B cell (primary cell): ENCODE measurements around the gene TENM3. TPM values are rescaled to one million over a fixed set of nuclear protein-coding genes. Genes with fewer than 3 reads are reported as not detected.

Experiments
- ATAC-seq: fragments of 200-7000 bp; cut with Tn5 transposase; one replicate; pipeline ENCODE4 v1.10.0; 2021; ENCODE audit warnings: low read depth, mild to moderate bottlenecking, moderate number of reproducible peaks, moderate library complexity
- CTCF ChIA-PET: fragments of 350-600 bp; sonication (Branson Sonifier 250); formaldehyde crosslinking; loops from one replicate; lab custom pipeline; 2021; ENCODE audit warnings: antibody characterized with exemption, inconsistent platforms; lab: Charles Lee
- POLR2A ChIA-PET: fragments of 350-600 bp; sonication (Branson Sonifier 250); formaldehyde crosslinking; loops from one replicate; lab custom pipeline; 2021; ENCODE audit warnings: antibody characterized with exemption; lab: Charles Lee
- DNase-seq: peaks from one replicate; pipeline ENCODE4 v3.0.0; 2013
- H2AFZ ChIP-seq: 2 replicates; pipeline ENCODE4 v1.6.1; 2012; ENCODE audit warnings: mild to moderate bottlenecking, low read depth, low read length; ENCODE audit not compliant: insufficient read depth, poor library complexity, severe bottlenecking
- H3K27ac ChIP-seq, 2 donors: 1 replicate in 1 of 2; 2 replicates in 1 of 2; pipeline ENCODE4 v1.5.1; 2012 to 2013; ENCODE audit warnings: low read length in 2 of 2, mild to moderate bottlenecking in 2 of 2, moderate library complexity in 1 of 2
- H3K27me3 ChIP-seq, 4 experiments: fragments of 200-600 bp in 1 of 4; sonication (generic) in 1 of 4; replicated peaks in 1 of 4; 1 replicate in 2 of 4; 2 replicates in 2 of 4; pipeline versions ENCODE4 v1.6.1 to v1.7.0; 2013 to 2016; ENCODE audit warnings: low read length in 3 of 4, mild to moderate bottlenecking in 2 of 4, mixed read lengths in 1 of 4, moderate library complexity in 1 of 4; ENCODE audit not compliant: insufficient read depth in 4 of 4, control insufficient read depth in 3 of 4; ENCODE audit errors: control extremely low read depth in 1 of 4
- H3K36me3 ChIP-seq, 2 experiments: replicated peaks in 1 of 2; 1 replicate in 1 of 2; 2 replicates in 1 of 2; pipeline versions ENCODE4 v1.6.1 to v1.7.1; 2013; ENCODE audit warnings: low read length in 1 of 2; ENCODE audit not compliant: insufficient read depth in 2 of 2, control insufficient read depth in 1 of 2; ENCODE audit errors: control extremely low read depth in 1 of 2, extremely low read depth in 1 of 2
- H3K4me1 ChIP-seq, 2 donors: fragments of 200-600 bp in 1 of 2; sonication (generic) in 1 of 2; 1 replicate in 1 of 2; 2 replicates in 1 of 2; pipeline versions ENCODE4 v1.5.1 to v1.6.1; 2013 to 2017; ENCODE audit warnings: low read length in 2 of 2; ENCODE audit not compliant: control insufficient read depth in 2 of 2, insufficient read depth in 2 of 2
- H3K4me2 ChIP-seq: replicated peaks from 2 replicates; pipeline ENCODE3; 2012; ENCODE audit warnings: mild to moderate bottlenecking, low read depth, low read length; ENCODE audit not compliant: poor library complexity, severe bottlenecking
- H3K4me3 ChIP-seq, 5 experiments: fragments of 200-600 bp in 1 of 5; sonication (generic) in 1 of 5; 1 replicate in 3 of 5; 2 replicates in 2 of 5; pipeline versions ENCODE4 v1.5.1 to v1.7.0; 2011 to 2016; ENCODE audit warnings: low read length in 4 of 5, mild to moderate bottlenecking in 4 of 5, low read depth in 2 of 5, control low read depth in 1 of 5, moderate library complexity in 1 of 5; ENCODE audit not compliant: insufficient read depth in 1 of 5; ENCODE audit errors: control extremely low read depth in 1 of 5, extremely low read depth in 1 of 5
- H3K79me2 ChIP-seq: fragments of 200-600 bp; sonication (generic); one replicate; pipeline ENCODE4 v1.6.0; 2016; ENCODE audit warnings: low read length; ENCODE audit not compliant: control insufficient read depth, insufficient read depth
- H3K9ac ChIP-seq: fragments of 200-600 bp; sonication (generic); 2 replicates; pipeline ENCODE4 v1.6.1; 2017; ENCODE audit warnings: mild to moderate bottlenecking, low read length, moderate library complexity
- H3K9me3 ChIP-seq, 3 donors: one replicate each; pipeline versions ENCODE4 v1.6.1 to v1.7.1; 2013; ENCODE audit warnings: low read length in 2 of 3; ENCODE audit not compliant: control insufficient read depth in 2 of 3, insufficient read depth in 1 of 3; ENCODE audit errors: control extremely low read depth in 1 of 3
- H4K20me1 ChIP-seq: 2 replicates; pipeline ENCODE4 v1.6.0; 2012; ENCODE audit warnings: mild to moderate bottlenecking, low read length; ENCODE audit not compliant: insufficient read depth, control insufficient read depth, poor library complexity, severe bottlenecking
- H3K27ac Mint-ChIP-seq: one replicate; pipeline ENCODE4 v1.8.0; 2021; ENCODE audit warnings: mixed read lengths
- H3K27me3 Mint-ChIP-seq: one replicate; pipeline ENCODE4 v1.8.0; 2021; ENCODE audit warnings: mixed read lengths
- H3K4me1 Mint-ChIP-seq: one replicate; pipeline ENCODE4 v1.8.0; 2021; ENCODE audit warnings: mixed read lengths
- H3K4me3 Mint-ChIP-seq: one replicate; pipeline ENCODE4 v1.8.0; 2021; ENCODE audit warnings: mixed read lengths
- H3K9me3 Mint-ChIP-seq: one replicate; pipeline ENCODE4 v1.8.0; 2022; ENCODE audit warnings: mixed read lengths; ENCODE audit not compliant: insufficient read depth
- EZH2 ChIP-seq: IDR thresholded peaks from 2 replicates; pipeline ENCODE4 v1.6.1; 2012; ENCODE audit warnings: borderline replicate concordance, low read depth, mild to moderate bottlenecking, moderate library complexity, low read length; ENCODE audit not compliant: insufficient read depth, poor library complexity, severe bottlenecking
- WGBS: methylation state at CpG from one replicate; pipeline ENCODE4 v1.1.5; 2013; ENCODE audit warnings: missing lambda C conversion rate; ENCODE audit not compliant: insufficient coverage; 5-methylcytosine and 5-hydroxymethylcytosine counted together
- intact Hi-C: fragments of 100-400 bp; cut with micrococcal nuclease; formaldehyde crosslinking; loops from one replicate; pipeline ENCODE4 v1.10.0; 2022
- polyA plus RNA-seq: library from polyadenylated mRNA; depleted of rRNA; stranded (reverse); fragments of >200 nt; gene quantifications from 2 replicates; pipeline ENCODE4 v1.2.3, GENCODE V29; 2012
- total RNA-seq, 2 donors: library from RNA; stranded (reverse); fragments of 120-200 nt in 1 of 2; gene quantifications; 1 replicate in 1 of 2; 2 replicates in 1 of 2; pipeline versions ENCODE4 v1.2.3 to v1.2.4, GENCODE V29; 2013 to 2022
- TF ChIP-seq, protein P1 (sequence below): fragments of 200-600 bp; IDR thresholded peaks from one replicate; pipeline ENCODE4 v1.8.0; 2022; ENCODE audit warnings: antibody characterized with exemption, mild to moderate bottlenecking

TENM3 gene
- total and polyA plus RNA-seq, 2 donors (not counting 1 experiment from before 2014, with no cell fraction given), result not detected

GRCh38 chr4:182339221-182339641, 96.0 kb downstream of the TENM3 start:
- H3K9me3 ChIP-seq, result no peaks in the 10 kb centered on the region
- no peaks in the 10 kb centered on the region for H3K9me3 Mint-ChIP-seq
- intact Hi-C loops, result no loop called here
- no peak overlapping the region for H2AFZ ChIP-seq
- no peak overlapping the region for H3K9ac ChIP-seq
- no peaks in the 10 kb centered on the region for H3K4me1 ChIP-seq
- H3K4me3 Mint-ChIP-seq, result no peak overlapping the region
- H3K27ac ChIP-seq, result no peak overlapping the region
- no peak overlapping the region for H3K4me3 ChIP-seq
- ATAC-seq, result no peak
- no peaks in the 10 kb centered on the region for H3K36me3 ChIP-seq
- DNase-seq, result no peak
- TF ChIP-seq, protein P1, sequence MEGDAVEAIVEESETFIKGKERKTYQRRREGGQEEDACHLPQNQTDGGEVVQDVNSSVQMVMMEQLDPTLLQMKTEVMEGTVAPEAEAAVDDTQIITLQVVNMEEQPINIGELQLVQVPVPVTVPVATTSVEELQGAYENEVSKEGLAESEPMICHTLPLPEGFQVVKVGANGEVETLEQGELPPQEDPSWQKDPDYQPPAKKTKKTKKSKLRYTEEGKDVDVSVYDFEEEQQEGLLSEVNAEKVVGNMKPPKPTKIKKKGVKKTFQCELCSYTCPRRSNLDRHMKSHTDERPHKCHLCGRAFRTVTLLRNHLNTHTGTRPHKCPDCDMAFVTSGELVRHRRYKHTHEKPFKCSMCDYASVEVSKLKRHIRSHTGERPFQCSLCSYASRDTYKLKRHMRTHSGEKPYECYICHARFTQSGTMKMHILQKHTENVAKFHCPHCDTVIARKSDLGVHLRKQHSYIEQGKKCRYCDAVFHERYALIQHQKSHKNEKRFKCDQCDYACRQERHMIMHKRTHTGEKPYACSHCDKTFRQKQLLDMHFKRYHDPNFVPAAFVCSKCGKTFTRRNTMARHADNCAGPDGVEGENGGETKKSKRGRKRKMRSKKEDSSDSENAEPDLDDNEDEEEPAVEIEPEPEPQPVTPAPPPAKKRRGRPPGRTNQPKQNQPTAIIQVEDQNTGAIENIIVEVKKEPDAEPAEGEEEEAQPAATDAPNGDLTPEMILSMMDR, result no peak
- no peak for TF ChIP-seq EZH2
- no peaks in the 10 kb centered on the region for H3K79me2 ChIP-seq
- WGBS, result 67% methylated on average over 2 of the region's 4 CpGs
- H3K27me3 Mint-ChIP-seq, result no peaks in the 10 kb centered on the region
- no peak overlapping the region for H3K4me2 ChIP-seq
- H4K20me1 ChIP-seq, result no peaks in the 10 kb centered on the region
- ChIA-PET POLR2A (no interaction called here), CTCF (no interaction called here)
- no peaks in the 10 kb centered on the region for H3K27me3 ChIP-seq
- H3K4me1 Mint-ChIP-seq, result no peaks in the 10 kb centered on the region
- H3K27ac Mint-ChIP-seq, result no peak overlapping the region

DNA sequence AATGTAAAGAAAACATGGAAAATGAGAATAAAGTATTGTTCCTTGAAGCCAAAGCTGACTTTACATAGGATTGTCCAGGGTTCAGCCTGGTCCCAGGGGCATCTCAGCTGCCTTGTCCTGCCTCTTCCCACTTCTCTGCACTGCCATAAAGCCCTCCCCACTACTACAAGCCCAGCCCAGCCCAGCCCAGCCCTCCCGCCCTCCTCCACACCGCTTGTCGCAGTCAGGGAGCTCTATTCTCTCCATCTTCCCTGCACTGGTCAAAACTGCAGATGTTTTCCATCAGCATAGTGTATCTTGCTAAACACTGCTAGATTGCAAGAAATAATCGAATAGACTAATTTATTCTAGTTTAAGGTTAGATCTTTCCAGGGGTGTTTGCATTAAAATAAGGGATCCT, 100.3 kb downstream of the TENM3 start:
- POLR2A ChIA-PET, result no interaction called here
- no peaks in the 10 kb centered on the region for H3K36me3 ChIP-seq
- no peaks in the 10 kb centered on the region for H3K27me3 Mint-ChIP-seq

More for the DNA sequence above, 100.3 kb downstream of the TENM3 start:
- H3K27ac Mint-ChIP-seq, result no peak overlapping the region
- no peaks in the 10 kb centered on the region for H3K79me2 ChIP-seq
- no peaks in the 10 kb centered on the region for H3K4me1 ChIP-seq
- DNase-seq, result no peak
- H2AFZ ChIP-seq, result no peak overlapping the region
- no peaks in the 10 kb centered on the region for H3K4me1 Mint-ChIP-seq
- no peak overlapping the region for H3K27ac ChIP-seq
- intact Hi-C loops, result no loop called here
- H3K9me3 ChIP-seq, result no peaks in the 10 kb centered on the region
- no peak for TF ChIP-seq EZH2
- TF ChIP-seq, protein P1, result no peak
- H3K4me2 ChIP-seq, result no peak overlapping the region
- CTCF ChIA-PET, result no interaction called here
- no peak overlapping the region for H3K4me3 Mint-ChIP-seq
- H3K4me3 ChIP-seq, result no peak overlapping the region
- H3K27me3 ChIP-seq, result no peaks in the 10 kb centered on the region
- no peaks in the 10 kb centered on the region for H4K20me1 ChIP-seq
- no peak overlapping the region for H3K9ac ChIP-seq
- ATAC-seq, result no peak
- H3K9me3 Mint-ChIP-seq, result no peaks in the 10 kb centered on the region
- no CpG with 5 or more reads among the region's 4 CpGs for WGBS
